Measurements from ENCODE around the gene SMG7. TPM values are rescaled to one million over a fixed set of nuclear protein-coding genes. Genes with fewer than 3 reads are reported as not detected.

The SMG7 gene
- total and polyA plus RNA-seq, 8 donors, result 13.4 to 44.9 (median 29.1) TPM

GRCh38 chr1:183589384-183589783, 117.1 kb downstream of the SMG7 start:
- H3K4me3 ChIP-seq, result peak overlapping the region in 2 of 4 donors; percentile 29 to 34
- peaks cover 0 to 17% (median 0%) of the 10 kb centered on the region in 4 donors for H3K4me1 ChIP-seq
- no peak for DNase-seq
- WGBS, 5 donors, result 84 to 88% (median 87%) methylated on average over 5 of the region's 5 CpGs
- TF ChIP-seq POLR2AphosphoS5 (IDR thresholded peaks at IDR 0.05), result no peak
- no peak for TF ChIP-seq EP300 (IDR thresholded peaks at IDR 0.05)
- TF ChIP-seq POLR2A (IDR thresholded peaks at IDR 0.05), result no peak
- no peak for TF ChIP-seq CTCF (IDR thresholded peaks at IDR 0.05)
- intact Hi-C loops (cut with DNase I; ENCODE audit: low total_unique reads), result no loop called here
- H3K27ac ChIP-seq, result peak overlapping the region in 3 of 5 donors; percentile 55 to 81 (median 80)
- H3K27me3 ChIP-seq, result no peaks in the 10 kb centered on the region
- H3K9me3 ChIP-seq, result no peaks in the 10 kb centered on the region
- no peaks in the 10 kb centered on the region for H3K36me3 ChIP-seq

GRCh38 chr1:183589874-183590243, 117.6 kb downstream of the SMG7 start:
- H3K36me3 ChIP-seq, result no peaks in the 10 kb centered on the region
- peaks cover 0 to 12% (median 0%) of the 10 kb centered on the region in 4 donors for H3K4me1 ChIP-seq
- H3K27ac ChIP-seq, result peak overlapping the region in 3 of 5 donors; percentile 55 to 81 (median 80)
- intact Hi-C loops (cut with DNase I; ENCODE audit: low total_unique reads), result no loop called here
- H3K27me3 ChIP-seq, result no peaks in the 10 kb centered on the region
- WGBS, 5 donors, result 77 to 91% (median 89%) methylated on average over 4 of the region's 4 CpGs
- no peak for DNase-seq
- H3K9me3 ChIP-seq, result no peaks in the 10 kb centered on the region
- TF ChIP-seq POLR2AphosphoS5 (IDR thresholded peaks at IDR 0.05), result no peak
- no peak for TF ChIP-seq POLR2A (IDR thresholded peaks at IDR 0.05)
- no peak for TF ChIP-seq EP300 (IDR thresholded peaks at IDR 0.05)
- no peak for TF ChIP-seq CTCF (IDR thresholded peaks at IDR 0.05)
- H3K4me3 ChIP-seq, result peak overlapping the region in 2 of 4 donors; percentile 29 to 34

GRCh38 chr1:183590244-183591191, 118.2 kb downstream of the SMG7 start, which contains the start of gene NCF2:
Gene NCF2 (minus strand): TSS chr1:183590459. CDS start chr1:183590329, 130 bp downstream.
- 69 to 84% (median 72%) methylated on average over 6 of the region's 6 CpGs for WGBS, 5 donors
- peaks cover 0 to 8% (median 0%) of the 10 kb centered on the region in 4 donors for H3K4me1 ChIP-seq
- no peaks in the 10 kb centered on the region for H3K36me3 ChIP-seq
- TF ChIP-seq POLR2A (IDR thresholded peaks at IDR 0.05) (no peak), POLR2AphosphoS5 (IDR thresholded peaks at IDR 0.05) (peak in 2 of 3 donors; percentile 21 to 48)
- intact Hi-C loops (cut with DNase I; ENCODE audit: low total_unique reads), result no loop called here
- H3K9me3 ChIP-seq, result no peaks in the 10 kb centered on the region
- peak within 1 kb of the TSS in 4 of 5 donors; percentile 26 to 81 (median 68) for H3K27ac ChIP-seq
- H3K27me3 ChIP-seq, result no peaks in the 10 kb centered on the region
- peak within 1 kb of the TSS in 2 of 4 donors; percentile 29 to 34 for H3K4me3 ChIP-seq
- DNase-seq, result peak; percentile 31 to 59

- H3K4me3 ChIP-seq, result no peak overlapping the region
- no peaks in the 10 kb centered on the region for H3K9me3 ChIP-seq
- no peaks in the 10 kb centered on the region for H3K36me3 ChIP-seq
- WGBS, 5 donors, result 87 to 97% (median 92%) methylated on average over 7 of the region's 7 CpGs
- H3K27me3 ChIP-seq, result no peaks in the 10 kb centered on the region
- no peak for DNase-seq
- intact Hi-C loops (cut with DNase I; ENCODE audit: low total_unique reads), result no loop called here
- peak overlapping the region in 2 of 5 donors; percentile 46 to 56 for H3K27ac ChIP-seq
- no peak for TF ChIP-seq POLR2A (IDR thresholded peaks at IDR 0.05)
- no peak for TF ChIP-seq EP300 (IDR thresholded peaks at IDR 0.05)
- TF ChIP-seq CTCF (IDR thresholded peaks at IDR 0.05), result no peak
- TF ChIP-seq POLR2AphosphoS5 (IDR thresholded peaks at IDR 0.05), result no peak
- H3K4me1 ChIP-seq, result peaks cover 0 to 11% (median 4%) of the 10 kb centered on the region in 4 donors
Measured at GRCh38 chr1:183592733-183593132, 120.4 kb downstream of the SMG7 start.
